ENCODE data around the gene RCOR3. TPM values are rescaled to one million over a fixed set of nuclear protein-coding genes. Genes with fewer than 3 reads are reported as not detected.

RCOR3 gene
- total RNA-seq, 2 donors from 2014 or later, result 40.7 to 76.8 TPM

- Histone ChIP-seq H3K27ac (no peak overlapping the region), H3K4me1 (peaks cover 36% of the 10 kb centered on the region), H3K27me3 (no peaks in the 10 kb centered on the region), H3K4me3 (no peak overlapping the region), H3K36me3 (replicated peaks in 1 of 2; ENCODE audit: insufficient read depth in 1 of 2, low read depth in 2 of 2) (no peaks in the 10 kb centered on the region), H3K9me3 (no peaks in the 10 kb centered on the region)
- DNase-seq (no peak), ATAC-seq (no peak)
- intact Hi-C loops (cut with DNase I), result loop anchor here (10.0 kb wide), 1 partner anchor 190 kb away; no protein-coding TSS in a partner anchor
- TF ChIP-seq, protein P1, sequence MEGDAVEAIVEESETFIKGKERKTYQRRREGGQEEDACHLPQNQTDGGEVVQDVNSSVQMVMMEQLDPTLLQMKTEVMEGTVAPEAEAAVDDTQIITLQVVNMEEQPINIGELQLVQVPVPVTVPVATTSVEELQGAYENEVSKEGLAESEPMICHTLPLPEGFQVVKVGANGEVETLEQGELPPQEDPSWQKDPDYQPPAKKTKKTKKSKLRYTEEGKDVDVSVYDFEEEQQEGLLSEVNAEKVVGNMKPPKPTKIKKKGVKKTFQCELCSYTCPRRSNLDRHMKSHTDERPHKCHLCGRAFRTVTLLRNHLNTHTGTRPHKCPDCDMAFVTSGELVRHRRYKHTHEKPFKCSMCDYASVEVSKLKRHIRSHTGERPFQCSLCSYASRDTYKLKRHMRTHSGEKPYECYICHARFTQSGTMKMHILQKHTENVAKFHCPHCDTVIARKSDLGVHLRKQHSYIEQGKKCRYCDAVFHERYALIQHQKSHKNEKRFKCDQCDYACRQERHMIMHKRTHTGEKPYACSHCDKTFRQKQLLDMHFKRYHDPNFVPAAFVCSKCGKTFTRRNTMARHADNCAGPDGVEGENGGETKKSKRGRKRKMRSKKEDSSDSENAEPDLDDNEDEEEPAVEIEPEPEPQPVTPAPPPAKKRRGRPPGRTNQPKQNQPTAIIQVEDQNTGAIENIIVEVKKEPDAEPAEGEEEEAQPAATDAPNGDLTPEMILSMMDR (IDR thresholded peaks at IDR 0.05), result no peak
- no peak for TF ChIP-seq POLR2A (IDR thresholded peaks at IDR 0.05)
- 81 to 83% methylated on average over 12 of the region's 12 CpGs for WGBS, 2 donors
Observed at GRCh38 chr1:211324992-211325775, 66.0 kb downstream of the RCOR3 start.

- no peaks in the 10 kb centered on the region for H3K9me3 ChIP-seq
- H3K36me3 ChIP-seq (replicated peaks in 1 of 2; ENCODE audit: insufficient read depth in 1 of 2, low read depth in 2 of 2), result no peaks in the 10 kb centered on the region
- peak overlapping the region in 1 of 2 donors; percentile 14 for H3K4me3 ChIP-seq
- ATAC-seq (no peak), DNase-seq (no peak)
- TF ChIP-seq, protein P1 (IDR thresholded peaks at IDR 0.05), result no peak
- no peak for TF ChIP-seq POLR2A (IDR thresholded peaks at IDR 0.05)
- H3K27me3 ChIP-seq, result no peaks in the 10 kb centered on the region
- intact Hi-C loops (cut with DNase I), result loop anchor here (10.0 kb wide), 1 partner anchor 189 kb away; no protein-coding TSS in a partner anchor
- H3K27ac ChIP-seq, result peak overlapping the region; percentile 85 to 97 (median 88)
- peaks cover 46% of the 10 kb centered on the region for H3K4me1 ChIP-seq
- WGBS, 2 donors, result 66 to 67% methylated on average over 8 of the region's 8 CpGs
Observed at GRCh38 chr1:211326140-211326527, 67.0 kb downstream of the RCOR3 start.

DNA sequence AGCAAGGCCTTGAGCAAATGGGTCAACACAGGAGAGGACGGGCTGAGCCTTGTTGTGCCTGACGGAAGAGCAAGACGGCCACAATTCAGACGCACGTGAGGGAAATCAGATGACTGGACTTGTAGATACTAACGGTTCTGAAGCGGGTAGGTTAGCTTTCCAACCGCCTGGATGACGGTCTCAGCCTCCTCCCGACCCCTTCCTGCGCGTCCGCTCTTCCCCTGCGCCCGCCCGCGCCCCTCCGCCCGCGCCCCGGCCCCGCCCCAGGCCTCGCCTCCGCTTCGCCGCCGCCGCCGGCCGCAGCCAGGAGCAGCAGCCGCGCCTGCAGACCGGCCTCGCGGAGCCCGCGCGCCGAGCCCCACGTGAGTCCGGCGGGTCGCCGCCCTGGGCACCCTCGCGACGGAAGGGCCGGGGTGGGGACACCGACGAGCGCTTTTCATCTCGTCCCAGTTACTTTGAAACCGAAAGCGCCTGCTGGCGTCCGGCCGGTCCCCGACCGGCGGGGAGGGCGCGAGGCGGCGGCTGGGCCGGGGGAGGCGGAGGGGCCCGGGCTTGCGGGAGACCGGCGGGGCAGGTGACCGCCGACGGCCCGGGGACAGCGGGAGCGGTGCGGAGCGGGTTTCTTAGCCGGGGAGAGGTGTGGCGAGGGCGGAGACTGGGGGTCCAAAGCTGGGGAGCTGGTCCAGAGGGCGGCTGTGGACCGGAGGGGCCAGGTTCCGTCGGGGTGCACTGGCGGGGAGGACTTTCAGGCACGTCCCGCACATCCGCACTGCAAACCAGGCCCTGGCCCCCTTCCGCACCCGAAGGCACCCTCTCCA is 67.6 kb downstream of the RCOR3 start, which contains the start of gene TRAF5:
TRAF5 (plus strand) TSS at position 306 of the 818 bp plus-strand sequence. CDS start 26,407 bp downstream, outside the sequence.
- H3K27ac ChIP-seq, result peak within 1 kb of the TSS; percentile 85 to 97 (median 88)
- DNase-seq, result peak; percentile 49 to 68 (median 60)
- H3K36me3 ChIP-seq (replicated peaks in 1 of 2; ENCODE audit: insufficient read depth in 1 of 2, low read depth in 2 of 2), result no peaks in the 10 kb centered on the region
- TF ChIP-seq, protein P1 (IDR thresholded peaks at IDR 0.05), result peak in 1 of 7 experiments; percentile 16
- TF ChIP-seq POLR2A (IDR thresholded peaks at IDR 0.05), result peak; percentile 39 to 43 (median 42)
- no peaks in the 10 kb centered on the region for H3K9me3 ChIP-seq
- H3K27me3 ChIP-seq, result no peaks in the 10 kb centered on the region
- peaks cover 52% of the 10 kb centered on the region for H3K4me1 ChIP-seq
- ATAC-seq, result peak; percentile 59
- WGBS, 2 donors, result 0 to 1% methylated on average over 15 to 90 of the region's 91 CpGs
- peak within 1 kb of the TSS; percentile 49 to 68 for H3K4me3 ChIP-seq
- intact Hi-C loops (cut with DNase I), result loop anchor here (10.0 kb wide), 1 partner anchor 188 kb away; no protein-coding TSS in a partner anchor

DNA sequence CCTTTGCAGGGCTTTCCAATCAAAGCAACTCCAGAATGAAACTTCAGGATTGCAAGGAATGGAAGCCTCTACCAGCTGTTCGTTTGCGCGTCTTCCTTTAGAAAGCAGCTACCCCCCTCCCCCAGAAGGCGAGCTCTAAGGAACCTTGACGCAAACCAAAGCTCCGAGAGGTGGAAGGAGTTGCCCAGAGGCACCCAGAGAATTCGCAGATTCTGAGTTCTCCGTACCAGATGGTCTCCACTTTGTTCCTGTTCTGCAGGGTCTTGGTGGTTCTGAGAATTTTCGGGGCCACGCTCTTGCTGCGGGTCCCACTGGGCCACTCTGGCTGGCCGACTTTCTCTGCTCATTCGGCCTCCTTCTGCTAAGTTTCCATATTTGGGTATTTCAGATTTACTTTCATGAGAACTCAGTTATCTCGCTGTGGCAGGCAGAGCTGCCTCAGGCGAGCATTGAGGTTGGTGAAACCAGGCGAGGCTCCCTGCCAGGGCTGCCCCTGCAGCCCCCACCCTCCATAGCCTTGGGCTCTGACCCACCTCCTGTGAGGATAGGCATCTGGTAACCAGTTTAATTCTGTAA is 68.3 kb downstream of the RCOR3 start:
- peak; percentile 78 to 91 (median 86) for DNase-seq
- 13 to 25% methylated on average over 16 of the region's 16 CpGs for WGBS, 2 donors
- intact Hi-C loops (cut with DNase I), result loop anchor here (10.0 kb wide), 1 partner anchor 187 kb away; no protein-coding TSS in a partner anchor
- Histone ChIP-seq H3K4me1 (peaks cover 59% of the 10 kb centered on the region), H3K27me3 (no peaks in the 10 kb centered on the region), H3K36me3 (replicated peaks in 1 of 2; ENCODE audit: insufficient read depth in 1 of 2, low read depth in 2 of 2) (no peaks in the 10 kb centered on the region), H3K4me3 (peak overlapping the region; percentile 49 to 68), H3K27ac (peak overlapping the region; percentile 85 to 97 (median 88)), H3K9me3 (no peaks in the 10 kb centered on the region)
- peak; percentile 76 for ATAC-seq
- peak; percentile 74 to 89 (median 89) for TF ChIP-seq POLR2A (IDR thresholded peaks at IDR 0.05)
- TF ChIP-seq, protein P1 (IDR thresholded peaks at IDR 0.05), result no peak
